ENCODE results near the gene SON. TPM values are rescaled to one million over a fixed set of nuclear protein-coding genes. Genes with fewer than 3 reads are reported as not detected.
A peak's percentile ranks its signal among the peaks of the same experiment; 100 is the strongest.

The SON gene
- total and polyA plus RNA-seq, 2 of the 13 experiments (the other 11 are each of a cell fraction or from before 2014, with no cell fraction given): 61.3 to 78.3 TPM

DNA sequence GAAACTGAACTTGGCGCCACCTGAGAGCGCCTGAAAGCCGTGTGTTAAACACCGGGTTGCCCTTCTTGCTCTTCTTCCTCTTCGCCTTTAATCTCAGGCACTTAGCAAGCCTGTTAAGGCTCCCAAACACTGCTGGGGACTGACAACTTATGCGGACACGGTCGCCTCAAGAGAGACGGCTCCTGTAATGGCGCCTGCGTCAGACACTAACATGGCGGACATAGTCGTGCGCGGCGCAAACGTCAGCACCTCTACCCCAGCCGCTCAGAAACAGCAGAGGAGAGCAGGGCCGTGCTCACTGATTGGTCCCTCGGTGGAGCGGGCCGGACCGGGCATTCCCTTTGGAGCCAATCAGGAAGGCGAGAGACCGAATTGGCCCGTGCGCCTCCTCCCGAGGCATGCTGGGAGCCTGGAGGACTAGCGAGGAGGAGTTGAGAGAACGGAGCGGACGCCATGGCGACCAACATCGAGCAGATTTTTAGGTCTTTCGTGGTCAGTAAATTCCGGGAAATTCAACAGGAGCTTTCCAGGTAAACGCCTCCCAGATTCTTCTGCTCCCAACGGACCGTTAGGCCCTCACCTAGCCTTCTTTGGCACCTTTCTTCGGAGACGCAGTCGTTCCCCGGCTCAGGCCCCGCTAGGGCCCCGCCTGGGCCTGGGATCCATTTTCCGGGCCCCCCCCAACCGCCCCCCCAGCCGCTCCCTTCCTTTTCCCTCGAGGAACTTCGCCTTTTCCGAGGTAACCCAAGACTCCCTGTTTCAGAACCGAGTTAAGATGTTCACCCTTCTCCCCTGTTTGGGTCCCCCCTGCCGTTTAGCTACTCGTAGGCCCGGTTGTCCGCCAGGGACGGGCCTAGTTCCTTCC lies at the start of gene SON (continued):
- peak; percentile 56 for TF ChIP-seq PHF20 (CRISPR knock-in tag; IDR thresholded peaks at IDR 0.05)
- TF ChIP-seq, protein P1, sequence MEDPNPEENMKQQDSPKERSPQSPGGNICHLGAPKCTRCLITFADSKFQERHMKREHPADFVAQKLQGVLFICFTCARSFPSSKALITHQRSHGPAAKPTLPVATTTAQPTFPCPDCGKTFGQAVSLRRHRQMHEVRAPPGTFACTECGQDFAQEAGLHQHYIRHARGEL (CRISPR knock-in tag; IDR thresholded peaks at IDR 0.05): no peak
- TF ChIP-seq EED (CRISPR knock-in tag; IDR thresholded peaks at IDR 0.05): no peak
- TF ChIP-seq ZMAT5 (CRISPR knock-in tag; IDR thresholded peaks at IDR 0.05; ENCODE audit: borderline replicate concordance, low read depth): no peak
- TF ChIP-seq SMAD1 (CRISPR knock-in tag; IDR thresholded peaks at IDR 0.05; ENCODE audit: borderline replicate concordance, low read depth): peak; percentile 64; the same call in 1 of the 2 replicates
- TF ChIP-seq SNAPC4 (CRISPR knock-in tag; IDR thresholded peaks at IDR 0.05): no peak
- TF ChIP-seq MBD4 (IDR thresholded peaks at IDR 0.05; ENCODE audit: borderline replicate concordance, low read length): no peak
- TF ChIP-seq ZSCAN22 (CRISPR knock-in tag; IDR thresholded peaks at IDR 0.05): no peak
- peak; percentile 10; the same call in 1 of the 2 replicates for TF ChIP-seq AHR (CRISPR knock-in tag; IDR thresholded peaks at IDR 0.05)
- no peak for TF ChIP-seq ZNF20 (CRISPR knock-in tag; IDR thresholded peaks at IDR 0.05)
- TF ChIP-seq ZNF781 (CRISPR knock-in tag; IDR thresholded peaks at IDR 0.05; ENCODE audit: borderline replicate concordance, not compliant biosample characterization): no peak
- TF ChIP-seq PCBP1 (IDR thresholded peaks at IDR 0.05; ENCODE audit: borderline replicate concordance, low read depth, low read length): no peak
- no peak; the same call in 1 of the 2 replicates for TF ChIP-seq ZNF567 (CRISPR knock-in tag; IDR thresholded peaks at IDR 0.05; ENCODE audit: borderline replicate concordance)
- TF ChIP-seq GLMP (CRISPR knock-in tag; IDR thresholded peaks at IDR 0.05; ENCODE audit: borderline replicate concordance): no peak
- TF ChIP-seq, protein P2, sequence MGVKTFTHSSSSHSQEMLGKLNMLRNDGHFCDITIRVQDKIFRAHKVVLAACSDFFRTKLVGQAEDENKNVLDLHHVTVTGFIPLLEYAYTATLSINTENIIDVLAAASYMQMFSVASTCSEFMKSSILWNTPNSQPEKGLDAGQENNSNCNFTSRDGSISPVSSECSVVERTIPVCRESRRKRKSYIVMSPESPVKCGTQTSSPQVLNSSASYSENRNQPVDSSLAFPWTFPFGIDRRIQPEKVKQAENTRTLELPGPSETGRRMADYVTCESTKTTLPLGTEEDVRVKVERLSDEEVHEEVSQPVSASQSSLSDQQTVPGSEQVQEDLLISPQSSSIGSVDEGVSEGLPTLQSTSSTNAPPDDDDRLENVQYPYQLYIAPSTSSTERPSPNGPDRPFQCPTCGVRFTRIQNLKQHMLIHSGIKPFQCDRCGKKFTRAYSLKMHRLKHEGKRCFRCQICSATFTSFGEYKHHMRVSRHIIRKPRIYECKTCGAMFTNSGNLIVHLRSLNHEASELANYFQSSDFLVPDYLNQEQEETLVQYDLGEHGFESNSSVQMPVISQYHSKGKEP (CRISPR knock-in tag; IDR thresholded peaks at IDR 0.05): no peak
- no peak for TF ChIP-seq ZNF570 (CRISPR knock-in tag; IDR thresholded peaks at IDR 0.05; ENCODE audit: borderline replicate concordance)
- no peak for TF ChIP-seq TOPORS (CRISPR knock-in tag; IDR thresholded peaks at IDR 0.05)
- no peak for TF ChIP-seq SRF (IDR thresholded peaks at IDR 0.05; ENCODE audit: low read depth, low read length)

Data from HepG2 (cell line).